Stimulated activated CD4-positive, alpha-beta T cell treated with anti-CD3 and anti-CD28 coated beads, Interleukin-2, amount 100 ng/mL, for 48 hours (primary cell): Measurements from ENCODE around the gene ASMTL.
"Not testable (repeated sequence)": the region's sequence is repeated elsewhere in the genome, so short reads cannot be mapped to it uniquely, and the experiment has no call there.

ENCODE experiments used
- DNase-seq, 2 donors: peaks; one replicate each; pipeline ENCODE4 v3.0.0-alpha.2; 2020

Gene ASMTL

GRCh38 chrX:1453951-1454785, 1.5 kb upstream of the ASMTL start:
- DNase-seq, result peak; percentile 96

GRCh38 chrX:1453395-1453783, 680 bp upstream of the ASMTL start:
- no peak for DNase-seq

- no peak for DNase-seq
These were observed 821 bp downstream of the ASMTL start for GRCh38 chrX:1451661-1452515.

GRCh38 chrX:1451251-1451660, 1.5 kb downstream of the ASMTL start:
- no peak for DNase-seq

- no peak for DNase-seq
These were observed 2.1 kb downstream of the ASMTL start for GRCh38 chrX:1450361-1451161.

GRCh38 chrX:1449823-1450149, 2.9 kb downstream of the ASMTL start:
- no peak for DNase-seq

GRCh38 chrX:1449036-1449822, 3.5 kb downstream of the ASMTL start:
- no peak for DNase-seq

GRCh38 chrX:1448573-1449001, 4.1 kb downstream of the ASMTL start:
- not testable (repeated sequence) for DNase-seq

- not testable (repeated sequence) for DNase-seq
These were observed 4.6 kb downstream of the ASMTL start for GRCh38 chrX:1447969-1448572.

- not testable (repeated sequence) for DNase-seq
These were observed 5.4 kb downstream of the ASMTL start for GRCh38 chrX:1446984-1447968.

GRCh38 chrX:1444561-1445500, 7.9 kb downstream of the ASMTL start:
- DNase-seq, result no peak

GRCh38 chrX:1443496-1444075, 9.1 kb downstream of the ASMTL start:
- DNase-seq, result no peak

GRCh38 chrX:1442724-1443367, 9.9 kb downstream of the ASMTL start:
- DNase-seq, result no peak

GRCh38 chrX:1442016-1442665, 10.6 kb downstream of the ASMTL start:
- DNase-seq, result no peak

GRCh38 chrX:1440506-1440905, 12.2 kb downstream of the ASMTL start:
- DNase-seq, result no peak

GRCh38 chrX:1435241-1435895, 17.3 kb downstream of the ASMTL start:
- no peak for DNase-seq

GRCh38 chrX:1434871-1435240, 17.9 kb downstream of the ASMTL start:
- no peak for DNase-seq
